Activated CD4-positive, alpha-beta T cell treated with anti-CD3 and anti-CD28 coated beads, Interleukin-2, Interleukin-4, amounts not matched to agents 100 ng/mL and 50 ng/mL, durations not matched to agents 16 hours and 8 hours (primary cell): Measurements from ENCODE around the gene CARD18.
"Not testable (repeated sequence)": the region's sequence is repeated elsewhere in the genome, so short reads cannot be mapped to it uniquely, and the experiment has no call there.

Experiments used
- DNase-seq: peaks from one replicate; pipeline ENCODE4 v3.0.0-alpha.2; 2020; ENCODE audit warnings: low spot score

The CARD18 gene

GRCh38 chr11:105132716-105133511, 6.7 kb downstream of the CARD18 start:
- DNase-seq: no peak

DNA sequence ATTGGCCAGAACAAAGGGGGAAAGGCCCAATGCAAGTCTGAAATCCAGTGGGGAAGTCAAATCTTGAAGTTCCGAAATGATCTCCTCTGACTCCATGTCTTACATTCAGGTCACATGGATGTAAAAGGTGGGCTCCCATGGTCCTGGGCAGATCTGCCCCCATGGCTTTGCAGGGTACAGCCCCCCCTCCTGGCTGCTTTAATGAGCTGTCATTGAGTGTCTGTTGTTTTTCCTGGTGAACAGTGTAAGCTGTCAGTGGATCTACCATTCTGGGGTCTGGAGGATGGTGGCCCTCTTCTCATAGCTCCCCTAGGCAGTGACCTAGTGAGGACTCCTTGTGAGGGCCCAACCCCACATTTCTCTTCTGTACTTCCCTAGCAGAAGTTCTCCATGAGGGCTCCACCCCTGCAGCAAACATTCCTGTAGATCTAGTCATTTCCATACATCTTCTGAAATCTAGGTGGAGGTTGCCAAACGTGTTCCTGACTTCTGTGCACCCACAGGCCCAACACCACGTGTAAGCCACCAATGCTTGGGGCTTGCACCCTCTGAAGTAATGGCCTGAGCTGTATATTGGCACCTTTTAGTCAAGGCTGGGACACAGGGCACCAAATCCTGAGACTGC, 9.3 kb downstream of the CARD18 start:
- no peak for DNase-seq

DNA sequence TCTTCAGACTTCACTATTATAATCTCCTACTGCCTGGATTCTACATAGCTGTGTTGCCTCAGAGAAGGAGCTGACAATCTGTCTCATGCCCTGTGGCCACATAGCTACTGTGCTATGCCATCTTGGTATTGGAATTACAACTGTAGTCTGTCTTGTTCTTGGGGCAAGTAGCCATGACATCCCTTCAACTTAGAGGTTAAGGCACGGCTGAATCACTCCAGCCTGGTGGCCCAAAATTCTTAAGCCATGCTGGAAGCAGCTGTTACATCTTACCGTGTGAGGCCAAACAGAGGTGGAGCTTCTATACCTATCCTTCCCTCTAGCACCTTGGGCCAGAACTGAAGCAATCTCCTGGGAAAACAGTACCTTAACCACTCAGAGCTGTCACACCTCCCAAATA, 14.8 kb downstream of the CARD18 start:
- DNase-seq: no peak

GRCh38 chr11:105111145-105111944, 28.2 kb downstream of the CARD18 start:
- DNase-seq: no peak

DNA sequence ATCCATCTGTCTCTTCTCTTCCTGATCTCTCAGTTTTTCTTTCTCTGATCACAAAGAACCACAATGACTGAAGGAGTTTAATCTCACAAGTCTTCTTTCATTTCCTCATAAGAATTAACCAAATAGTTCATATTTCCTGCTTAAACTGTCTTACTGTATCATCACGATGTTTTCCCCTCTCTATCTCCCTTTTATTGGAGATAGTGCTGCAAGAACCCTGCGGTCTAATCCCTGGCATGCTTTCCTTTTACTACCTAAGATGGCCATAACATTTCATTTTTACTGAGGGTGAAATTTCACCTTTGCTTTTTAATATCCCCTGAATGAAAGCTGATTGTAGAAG, 28.9 kb downstream of the CARD18 start:
- DNase-seq: no peak

DNA sequence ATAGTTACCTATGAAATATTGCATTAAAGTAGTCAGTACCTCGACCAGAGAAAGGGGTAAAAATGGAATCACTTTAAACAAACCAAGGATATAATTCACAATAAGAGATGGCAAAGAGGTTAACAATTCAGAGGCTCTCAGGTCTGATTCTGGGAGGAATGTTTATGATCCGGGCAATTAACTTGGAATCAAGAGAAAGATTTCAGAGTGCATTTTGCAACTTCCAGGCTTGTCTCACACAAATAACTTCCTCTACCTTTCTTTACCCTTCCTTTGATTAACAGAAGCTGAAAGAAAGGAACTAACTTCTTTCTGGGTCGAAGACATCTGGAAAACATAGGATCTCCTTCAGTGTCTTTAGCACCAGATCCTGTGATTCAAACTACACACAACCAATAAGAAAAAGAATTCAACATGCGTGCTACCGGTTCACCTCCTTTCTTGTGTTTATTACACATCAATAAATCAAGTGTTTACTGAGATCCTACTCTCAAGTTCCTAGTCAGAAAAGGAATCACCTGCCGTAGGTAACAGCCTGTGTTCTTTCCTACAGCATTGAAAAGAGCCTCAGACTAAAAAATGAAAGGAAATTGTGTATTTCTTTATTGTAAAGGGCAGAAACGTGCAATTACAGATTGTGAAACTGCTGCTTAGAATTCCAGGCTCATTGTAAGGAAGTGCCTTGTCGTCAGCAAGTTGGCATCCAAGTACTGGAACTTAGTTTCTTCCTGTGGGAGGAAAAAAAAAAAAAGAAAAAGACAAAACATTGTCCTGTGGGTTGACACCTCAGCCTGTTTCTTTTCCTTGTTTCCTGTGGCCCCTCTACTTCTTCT, 29.5 kb downstream of the CARD18 start:
- DNase-seq: no peak

DNA sequence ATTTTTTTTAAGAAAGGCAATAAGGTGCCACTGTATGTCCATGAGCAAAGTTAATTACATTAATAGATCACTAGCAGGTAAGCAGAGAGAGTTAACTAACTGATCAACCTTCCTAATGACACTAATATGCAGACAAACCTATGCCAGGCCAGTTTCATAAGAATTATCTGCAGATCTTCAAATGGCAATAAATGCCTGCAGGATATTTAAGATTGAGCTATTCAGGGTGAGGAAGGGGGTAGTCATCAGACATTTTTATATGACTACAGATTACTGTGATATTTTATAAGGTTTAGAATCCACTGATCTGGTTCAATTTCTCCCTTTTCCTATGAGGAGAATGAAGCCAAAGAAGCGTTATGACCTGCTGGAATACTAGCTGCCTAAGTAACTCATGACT, 30.2 kb downstream of the CARD18 start:
- no peak for DNase-seq

DNA sequence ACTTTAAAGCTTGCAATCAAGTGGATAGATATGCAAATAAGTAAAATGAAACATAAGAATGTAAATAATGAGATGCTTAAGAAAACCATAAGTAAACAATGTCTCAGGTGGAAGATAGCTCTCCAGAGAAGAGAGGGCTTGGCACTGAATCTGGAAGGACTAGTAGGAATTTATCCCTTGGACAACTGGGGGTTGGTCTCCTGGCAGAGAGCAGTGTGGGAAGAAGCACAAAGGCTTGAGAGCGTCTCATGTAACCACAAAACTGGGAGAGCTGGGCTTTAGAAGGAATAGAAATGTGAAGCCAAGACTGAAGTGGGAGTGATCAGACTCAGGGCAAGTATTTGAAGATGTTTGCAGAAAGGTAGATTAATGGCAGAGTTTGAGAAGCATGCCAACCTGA, 31.3 kb downstream of the CARD18 start:
- DNase-seq: no peak

DNA sequence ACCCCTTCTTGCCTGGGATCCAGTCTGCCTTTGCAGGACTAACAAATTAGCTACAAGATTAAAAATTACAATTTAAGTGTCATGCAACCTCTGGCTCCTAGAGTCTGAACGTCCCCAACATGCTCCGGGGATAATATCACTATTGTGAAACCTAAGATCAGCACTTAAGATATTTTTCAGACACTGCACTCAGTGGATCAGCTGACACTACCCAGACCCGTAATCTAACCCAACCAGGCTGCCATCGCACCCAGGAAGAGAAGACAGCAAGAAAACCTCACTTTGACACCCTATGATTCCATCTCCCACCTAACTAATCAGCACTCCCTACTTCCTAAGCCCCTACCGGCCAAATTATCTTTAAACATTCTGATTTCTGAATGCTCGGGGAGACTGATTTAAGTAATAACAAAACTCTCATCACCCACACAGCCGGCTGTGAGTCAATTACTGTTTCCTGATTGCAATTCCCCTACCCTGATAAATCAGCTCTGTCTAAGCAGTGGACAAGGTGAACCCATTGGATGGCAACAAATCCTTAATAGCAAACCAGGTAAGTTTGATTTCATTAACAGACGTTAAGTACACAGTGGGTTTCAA, 32.2 kb downstream of the CARD18 start:
- DNase-seq: peak; percentile 45

DNA sequence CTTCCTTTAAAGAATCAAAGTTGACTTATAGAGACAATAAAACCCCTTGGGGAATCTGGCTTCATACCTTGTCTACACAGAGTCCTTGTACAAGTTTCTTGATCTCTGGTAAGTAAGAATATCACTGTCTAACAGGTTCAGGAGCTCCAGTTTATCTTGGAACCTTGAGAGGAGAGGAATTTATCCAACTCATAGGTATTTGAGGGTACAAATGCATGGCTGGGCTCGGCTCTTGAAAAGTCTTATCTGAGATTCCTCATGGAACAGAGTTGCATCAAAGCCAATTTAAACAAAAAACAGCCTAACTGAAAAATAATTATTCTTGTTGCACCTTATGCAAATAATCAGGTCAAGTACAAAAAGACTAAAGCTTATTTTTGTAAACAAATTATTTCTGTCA, 33.4 kb downstream of the CARD18 start:
- DNase-seq: no peak

DNA sequence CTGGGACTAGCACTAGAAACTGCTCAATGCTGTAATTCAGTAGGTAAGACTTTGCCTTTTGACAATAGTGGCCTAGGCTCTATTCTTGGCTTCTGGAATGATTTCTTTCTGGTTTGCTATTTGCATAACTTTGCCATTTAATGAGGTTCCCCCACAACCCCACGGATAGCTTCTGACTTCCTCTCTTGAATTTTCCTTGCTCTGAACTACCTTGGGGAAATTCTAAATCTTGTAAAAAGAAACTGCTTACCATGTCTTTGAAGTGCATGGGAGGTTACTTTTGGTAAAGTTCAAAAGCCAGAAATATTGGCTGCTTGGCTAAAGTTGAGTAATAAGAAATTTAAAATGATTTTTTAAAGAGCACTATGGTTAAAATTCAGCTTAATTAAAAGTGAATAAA, 35.3 kb downstream of the CARD18 start:
- DNase-seq: no peak

DNA sequence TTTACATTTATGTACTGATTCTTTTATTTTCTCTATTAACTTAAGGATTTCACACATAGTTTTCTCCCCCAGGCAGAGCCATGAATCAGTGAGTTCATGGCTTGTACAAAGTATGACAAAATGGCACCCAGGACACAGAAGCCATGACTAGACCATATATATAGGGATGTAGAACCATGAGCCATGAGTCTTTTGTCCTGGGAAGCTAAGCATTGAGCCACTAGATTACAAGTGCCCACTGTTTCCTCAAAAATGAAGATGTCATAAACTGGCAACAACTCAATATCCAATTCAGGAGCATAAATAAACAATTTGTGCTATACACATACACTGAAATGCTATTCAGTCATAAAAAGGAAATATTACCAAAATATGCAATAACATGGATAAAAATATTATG, 36.2 kb downstream of the CARD18 start:
- DNase-seq: no peak

DNA sequence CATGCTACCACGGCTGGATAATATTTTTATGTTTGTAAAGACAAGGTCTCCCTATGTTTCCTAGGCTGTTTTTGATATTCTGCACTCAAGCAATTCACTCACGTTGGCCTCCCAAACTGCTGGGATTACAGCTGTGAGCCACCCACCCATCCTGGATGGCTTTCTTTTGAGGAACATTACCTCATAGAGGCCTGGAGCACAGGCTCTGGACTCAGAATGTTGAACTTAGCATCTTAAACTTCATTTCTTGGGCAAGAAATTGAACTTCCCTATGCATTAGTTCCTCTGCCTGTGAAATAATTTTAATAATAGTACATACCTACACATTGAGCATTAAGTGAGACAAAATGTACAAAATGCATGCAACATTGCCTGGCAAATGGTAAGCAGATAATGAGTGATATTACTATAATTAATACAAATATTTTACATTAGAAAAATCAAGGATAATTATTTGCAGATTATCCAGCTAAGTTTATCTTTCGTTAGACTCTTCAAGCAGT, 37.4 kb downstream of the CARD18 start:
- not testable (repeated sequence) for DNase-seq

GRCh38 chr11:105100981-105101630, 38.5 kb downstream of the CARD18 start:
- peak; percentile 42 for DNase-seq

DNA sequence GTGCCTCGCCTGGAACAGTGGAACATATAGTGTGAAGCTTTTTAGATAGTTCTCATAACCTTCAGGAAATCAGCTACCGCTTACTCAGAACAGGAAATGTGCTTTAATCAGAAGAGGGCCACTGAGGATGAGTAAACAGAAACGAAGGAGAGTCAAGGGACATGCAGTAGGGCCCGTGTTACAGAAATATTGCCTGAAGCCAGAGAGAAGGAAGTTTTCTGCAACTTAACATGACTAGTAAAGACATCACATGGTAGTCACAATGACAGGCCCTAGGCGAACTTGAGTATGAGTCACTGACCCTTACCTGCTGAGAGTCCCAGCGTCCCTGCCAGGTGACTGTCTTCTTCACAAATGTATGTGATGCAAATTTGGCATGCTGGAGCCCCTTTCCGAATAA, 39.4 kb downstream of the CARD18 start:
- peak; percentile 70 for DNase-seq

GRCh38 chr11:105099594-105099993, 40.0 kb downstream of the CARD18 start:
- peak; percentile 4 for DNase-seq

- no peak for DNase-seq
Measured at GRCh38 chr11:105092256-105093239, 47.0 kb downstream of the CARD18 start.
